GM23338 (cell line): Measurements from ENCODE around the gene FXYD5. TPM values are rescaled to one million over a fixed set of nuclear protein-coding genes. Genes with fewer than 3 reads are reported as not detected.

ENCODE experiments used
- ATAC-seq: fragments of 200-7000 bp; cut with Tn5 transposase; 3 replicates; pipeline ENCODE4 v1.9.1; 2020
- DNase-seq: peaks from one replicate; pipeline ENCODE4 v3.0.0-alpha.2; 2015; ENCODE audit warnings: low spot score
- H2AFZ ChIP-seq: fragments of 200-600 bp; sonication (generic); 2 replicates; pipeline ENCODE4 v1.8.0; 2016; ENCODE audit warnings: antibody characterized with exemption, mild to moderate bottlenecking, moderate library complexity
- H3F3A ChIP-seq: fragments of 200-600 bp; sonication (generic); replicated peaks from 2 replicates; pipeline ENCODE4 v1.8.0; 2017; ENCODE audit warnings: antibody characterized with exemption, mixed run types, low read depth
- H3K27ac ChIP-seq: fragments of 200-600 bp; sonication (generic); 2 replicates; pipeline ENCODE4 v1.6.1; 2016; ENCODE audit warnings: low read depth
- H3K27me3 ChIP-seq: fragments of 200-600 bp; sonication (generic); 2 replicates; pipeline ENCODE4 v1.8.0; 2016; ENCODE audit warnings: mild to moderate bottlenecking, mixed run types, moderate library complexity; ENCODE audit not compliant: insufficient read depth
- H3K36me3 ChIP-seq: fragments of 200-600 bp; sonication (generic); 2 replicates; pipeline ENCODE4 v1.8.0; 2016; ENCODE audit warnings: mild to moderate bottlenecking; ENCODE audit not compliant: insufficient read depth
- H3K4me1 ChIP-seq: fragments of 200-600 bp; sonication (generic); 2 replicates; pipeline ENCODE4 v1.8.0; 2016; ENCODE audit warnings: mild to moderate bottlenecking, moderate library complexity; ENCODE audit not compliant: insufficient read depth
- H3K4me2 ChIP-seq: fragments of 200-600 bp; sonication (generic); 2 replicates; pipeline ENCODE4 v1.7.1; 2017; ENCODE audit warnings: mixed run types
- H3K4me3 ChIP-seq: fragments of 200-600 bp; sonication (generic); 2 replicates; pipeline ENCODE4 v1.6.1; 2016; ENCODE audit warnings: mixed run types
- H3K79me2 ChIP-seq: fragments of 200-600 bp; sonication (generic); replicated peaks from 2 replicates; pipeline ENCODE4 v1.8.0; 2017; ENCODE audit warnings: mild to moderate bottlenecking; ENCODE audit not compliant: insufficient read depth
- H3K9me2 ChIP-seq: fragments of 200-600 bp; sonication (generic); 2 replicates; pipeline ENCODE4 v1.8.0; 2017; ENCODE audit not compliant: insufficient read depth
- H4K20me1 ChIP-seq: fragments of 200-600 bp; sonication (generic); replicated peaks from 2 replicates; pipeline ENCODE4 v1.8.0; 2017; ENCODE audit warnings: mild to moderate bottlenecking; ENCODE audit not compliant: insufficient read depth
- H3K27ac Mint-ChIP-seq: 2 replicates; pipeline ENCODE4 v1.8.0; 2020; ENCODE audit warnings: inconsistent platforms, mild to moderate bottlenecking, moderate library complexity, mixed read lengths
- H3K27me3 Mint-ChIP-seq: 3 replicates; pipeline ENCODE4 v1.8.0; 2022; ENCODE audit warnings: low read depth, mild to moderate bottlenecking, moderate library complexity, mixed read lengths, inconsistent platforms; ENCODE audit not compliant: insufficient read depth, poor library complexity
- H3K36me3 Mint-ChIP-seq: 3 replicates; pipeline ENCODE4 v1.8.0; 2021; ENCODE audit warnings: low read depth, mild to moderate bottlenecking, inconsistent platforms, moderate library complexity, mixed read lengths
- H3K4me1 Mint-ChIP-seq: 3 replicates; pipeline ENCODE4 v1.8.0; 2020; ENCODE audit warnings: mild to moderate bottlenecking, inconsistent platforms, mixed read lengths
- H3K4me3 Mint-ChIP-seq: 3 replicates; pipeline ENCODE4 v1.8.0; 2021; ENCODE audit warnings: moderate library complexity, mild to moderate bottlenecking, inconsistent platforms, mixed read lengths
- H3K9me3 Mint-ChIP-seq: 3 replicates; pipeline ENCODE4 v1.8.0; 2020; ENCODE audit warnings: moderate library complexity, mild to moderate bottlenecking, inconsistent platforms, mixed read lengths
- CREB1 ChIP-seq: fragments of 250-450 bp; sonication (Bioruptor Pico); IDR thresholded peaks from 2 replicates; pipeline ENCODE4 v1.5.0; 2020; ENCODE audit warnings: low read depth, mild to moderate bottlenecking, moderate library complexity
- EZH2 ChIP-seq: fragments of 200-600 bp; sonication (generic); IDR thresholded peaks from one replicate; pipeline ENCODE4 v1.8.0; 2017; ENCODE audit warnings: antibody characterized with exemption, mild to moderate bottlenecking, low read depth; ENCODE audit not compliant: unreplicated experiment
- EZH2phosphoT487 ChIP-seq: fragments of 200-600 bp; sonication (generic); IDR thresholded peaks from one replicate; pipeline ENCODE4 v1.8.1; 2018; ENCODE audit warnings: antibody characterized with exemption; ENCODE audit not compliant: unreplicated experiment
- JUNB ChIP-seq: IDR thresholded peaks from one replicate; pipeline ENCODE4 v1.6.1; 2016; ENCODE audit warnings: antibody characterized with exemption; ENCODE audit not compliant: unreplicated experiment
- NANOG ChIP-seq: IDR thresholded peaks from 2 replicates; pipeline ENCODE4 v1.6.1; 2016; ENCODE audit warnings: antibody characterized with exemption, borderline replicate concordance
- POLR2AphosphoS5 ChIP-seq: IDR thresholded peaks from 2 replicates; pipeline ENCODE4 v1.6.1; 2016; ENCODE audit warnings: antibody characterized with exemption, low read depth
- STAT1 ChIP-seq: IDR thresholded peaks from one replicate; pipeline ENCODE4 v1.6.1; 2016; ENCODE audit warnings: antibody characterized with exemption; ENCODE audit not compliant: unreplicated experiment
- ZNF114 ChIP-seq: fragments of 250-450 bp; sonication (Bioruptor Pico); IDR thresholded peaks from 2 replicates; pipeline ENCODE4 v1.5.0; 2020; ENCODE audit warnings: mild to moderate bottlenecking, moderate library complexity
- ZNF331 ChIP-seq: fragments of 250-450 bp; sonication (Bioruptor Pico); IDR thresholded peaks from 2 replicates; pipeline ENCODE4 v1.5.0; 2020; ENCODE audit warnings: low read depth, mild to moderate bottlenecking, moderate library complexity
- polyA plus RNA-seq: library from polyadenylated mRNA; unstranded; fragments of >200 nt; fragmentation: Nextera tagmentation; extraction: Ambion mirVana; gene quantifications from 2 replicates; pipeline ENCODE4 v1.2.1, GENCODE V29; 2016
- total RNA-seq: library from RNA; depleted of rRNA; stranded (reverse); fragments of >200 nt; shearing (Covaris generic); gene quantifications from 2 replicates; pipeline ENCODE4 v1.2.3, GENCODE V29; 2014
- TF ChIP-seq, protein P1 (sequence below), 2 experiments: fragments of 200-600 bp in 1 of 2; sonication (generic) in 1 of 2; conservative IDR thresholded peaks; 2 replicates each; pipeline versions ENCODE4 v1.5.1 to v1.6.1; 2016 to 2017; ENCODE audit warnings: antibody characterized with exemption in 2 of 2, low read depth in 2 of 2, mild to moderate bottlenecking in 2 of 2, moderate library complexity in 1 of 2
- TF ChIP-seq, protein P2 (sequence below): IDR thresholded peaks from 2 replicates; pipeline ENCODE4 v1.6.1; 2016; ENCODE audit warnings: antibody characterized with exemption
- TF ChIP-seq, protein P3 (sequence below): fragments of 250-450 bp; sonication (Bioruptor Pico); IDR thresholded peaks from 2 replicates; pipeline ENCODE4 v1.5.0; 2020; ENCODE audit warnings: mild to moderate bottlenecking, moderate library complexity
- TF ChIP-seq, protein P4 (sequence below): IDR thresholded peaks from one replicate; pipeline ENCODE4 v1.6.1; 2018; ENCODE audit warnings: antibody characterized with exemption; ENCODE audit not compliant: unreplicated experiment

The FXYD5 gene
- total and polyA plus RNA-seq, 2 experiments from 2014 or later: 97.7 to 233 TPM

DNA sequence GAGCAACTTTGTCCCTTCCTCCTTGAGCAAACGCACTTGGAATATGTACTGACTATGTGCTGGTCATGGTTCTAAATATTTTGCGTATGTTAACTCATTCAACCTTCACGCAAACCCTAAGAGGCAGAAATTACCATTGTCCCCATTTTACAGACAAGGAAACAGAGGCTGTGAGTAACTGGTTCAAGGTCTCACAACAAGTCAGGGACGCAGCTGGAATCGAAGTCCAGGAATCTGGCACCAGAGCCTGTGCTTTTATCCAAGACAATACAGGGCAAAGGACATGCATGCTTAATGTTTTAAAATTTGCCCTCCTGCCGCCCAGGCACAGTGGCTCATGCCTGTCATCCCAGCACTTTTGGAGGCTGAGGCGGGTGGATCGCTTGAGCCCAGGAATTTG lies 5.1 kb downstream of the FXYD5 start:
- Histone ChIP-seq H3K4me3 (no peak overlapping the region), H3K27me3 (no peaks in the 10 kb centered on the region), H3K36me3 (peaks cover 45% of the 10 kb centered on the region), H2AFZ (no peak overlapping the region), H4K20me1 (peaks cover 13% of the 10 kb centered on the region; the same call in 1 of the 2 replicates), H3F3A (0 out of 2 replicates have a peak, but pooled peaks cover 3% of the 10 kb centered on the region), H3K27ac (no peak overlapping the region), H3K9me2 (no peaks in the 10 kb centered on the region), H3K4me2 (no peak overlapping the region), H3K4me1 (peaks cover 10% of the 10 kb centered on the region; the same call in 1 of the 2 replicates), H3K79me2 (peaks cover 12% of the 10 kb centered on the region)
- Mint-ChIP-seq H3K27me3 (peaks cover 5% of the 10 kb centered on the region), H3K36me3 (peaks cover 85% of the 10 kb centered on the region), H3K9me3 (peaks cover 6% of the 10 kb centered on the region), H3K27ac (no peak overlapping the region), H3K4me1 (peaks cover 13% of the 10 kb centered on the region), H3K4me3 (no peak overlapping the region)
- no peak for DNase-seq
- TF ChIP-seq JUNB (no peak), POLR2AphosphoS5 (no peak), EZH2 (no peak), EZH2phosphoT487 (no peak), CREB1 (CRISPR knock-in tag) (no peak), NANOG (no peak), ZNF331 (CRISPR knock-in tag) (no peak), ZNF114 (CRISPR knock-in tag) (no peak), STAT1 (no peak)
- TF ChIP-seq, protein P1, sequence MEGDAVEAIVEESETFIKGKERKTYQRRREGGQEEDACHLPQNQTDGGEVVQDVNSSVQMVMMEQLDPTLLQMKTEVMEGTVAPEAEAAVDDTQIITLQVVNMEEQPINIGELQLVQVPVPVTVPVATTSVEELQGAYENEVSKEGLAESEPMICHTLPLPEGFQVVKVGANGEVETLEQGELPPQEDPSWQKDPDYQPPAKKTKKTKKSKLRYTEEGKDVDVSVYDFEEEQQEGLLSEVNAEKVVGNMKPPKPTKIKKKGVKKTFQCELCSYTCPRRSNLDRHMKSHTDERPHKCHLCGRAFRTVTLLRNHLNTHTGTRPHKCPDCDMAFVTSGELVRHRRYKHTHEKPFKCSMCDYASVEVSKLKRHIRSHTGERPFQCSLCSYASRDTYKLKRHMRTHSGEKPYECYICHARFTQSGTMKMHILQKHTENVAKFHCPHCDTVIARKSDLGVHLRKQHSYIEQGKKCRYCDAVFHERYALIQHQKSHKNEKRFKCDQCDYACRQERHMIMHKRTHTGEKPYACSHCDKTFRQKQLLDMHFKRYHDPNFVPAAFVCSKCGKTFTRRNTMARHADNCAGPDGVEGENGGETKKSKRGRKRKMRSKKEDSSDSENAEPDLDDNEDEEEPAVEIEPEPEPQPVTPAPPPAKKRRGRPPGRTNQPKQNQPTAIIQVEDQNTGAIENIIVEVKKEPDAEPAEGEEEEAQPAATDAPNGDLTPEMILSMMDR (conservative IDR thresholded peaks at IDR 0.05; ENCODE audit: low read depth in 2 of 2): no peak
- TF ChIP-seq, protein P2, sequence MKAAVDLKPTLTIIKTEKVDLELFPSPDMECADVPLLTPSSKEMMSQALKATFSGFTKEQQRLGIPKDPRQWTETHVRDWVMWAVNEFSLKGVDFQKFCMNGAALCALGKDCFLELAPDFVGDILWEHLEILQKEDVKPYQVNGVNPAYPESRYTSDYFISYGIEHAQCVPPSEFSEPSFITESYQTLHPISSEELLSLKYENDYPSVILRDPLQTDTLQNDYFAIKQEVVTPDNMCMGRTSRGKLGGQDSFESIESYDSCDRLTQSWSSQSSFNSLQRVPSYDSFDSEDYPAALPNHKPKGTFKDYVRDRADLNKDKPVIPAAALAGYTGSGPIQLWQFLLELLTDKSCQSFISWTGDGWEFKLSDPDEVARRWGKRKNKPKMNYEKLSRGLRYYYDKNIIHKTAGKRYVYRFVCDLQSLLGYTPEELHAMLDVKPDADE: no peak
- TF ChIP-seq, protein P3, sequence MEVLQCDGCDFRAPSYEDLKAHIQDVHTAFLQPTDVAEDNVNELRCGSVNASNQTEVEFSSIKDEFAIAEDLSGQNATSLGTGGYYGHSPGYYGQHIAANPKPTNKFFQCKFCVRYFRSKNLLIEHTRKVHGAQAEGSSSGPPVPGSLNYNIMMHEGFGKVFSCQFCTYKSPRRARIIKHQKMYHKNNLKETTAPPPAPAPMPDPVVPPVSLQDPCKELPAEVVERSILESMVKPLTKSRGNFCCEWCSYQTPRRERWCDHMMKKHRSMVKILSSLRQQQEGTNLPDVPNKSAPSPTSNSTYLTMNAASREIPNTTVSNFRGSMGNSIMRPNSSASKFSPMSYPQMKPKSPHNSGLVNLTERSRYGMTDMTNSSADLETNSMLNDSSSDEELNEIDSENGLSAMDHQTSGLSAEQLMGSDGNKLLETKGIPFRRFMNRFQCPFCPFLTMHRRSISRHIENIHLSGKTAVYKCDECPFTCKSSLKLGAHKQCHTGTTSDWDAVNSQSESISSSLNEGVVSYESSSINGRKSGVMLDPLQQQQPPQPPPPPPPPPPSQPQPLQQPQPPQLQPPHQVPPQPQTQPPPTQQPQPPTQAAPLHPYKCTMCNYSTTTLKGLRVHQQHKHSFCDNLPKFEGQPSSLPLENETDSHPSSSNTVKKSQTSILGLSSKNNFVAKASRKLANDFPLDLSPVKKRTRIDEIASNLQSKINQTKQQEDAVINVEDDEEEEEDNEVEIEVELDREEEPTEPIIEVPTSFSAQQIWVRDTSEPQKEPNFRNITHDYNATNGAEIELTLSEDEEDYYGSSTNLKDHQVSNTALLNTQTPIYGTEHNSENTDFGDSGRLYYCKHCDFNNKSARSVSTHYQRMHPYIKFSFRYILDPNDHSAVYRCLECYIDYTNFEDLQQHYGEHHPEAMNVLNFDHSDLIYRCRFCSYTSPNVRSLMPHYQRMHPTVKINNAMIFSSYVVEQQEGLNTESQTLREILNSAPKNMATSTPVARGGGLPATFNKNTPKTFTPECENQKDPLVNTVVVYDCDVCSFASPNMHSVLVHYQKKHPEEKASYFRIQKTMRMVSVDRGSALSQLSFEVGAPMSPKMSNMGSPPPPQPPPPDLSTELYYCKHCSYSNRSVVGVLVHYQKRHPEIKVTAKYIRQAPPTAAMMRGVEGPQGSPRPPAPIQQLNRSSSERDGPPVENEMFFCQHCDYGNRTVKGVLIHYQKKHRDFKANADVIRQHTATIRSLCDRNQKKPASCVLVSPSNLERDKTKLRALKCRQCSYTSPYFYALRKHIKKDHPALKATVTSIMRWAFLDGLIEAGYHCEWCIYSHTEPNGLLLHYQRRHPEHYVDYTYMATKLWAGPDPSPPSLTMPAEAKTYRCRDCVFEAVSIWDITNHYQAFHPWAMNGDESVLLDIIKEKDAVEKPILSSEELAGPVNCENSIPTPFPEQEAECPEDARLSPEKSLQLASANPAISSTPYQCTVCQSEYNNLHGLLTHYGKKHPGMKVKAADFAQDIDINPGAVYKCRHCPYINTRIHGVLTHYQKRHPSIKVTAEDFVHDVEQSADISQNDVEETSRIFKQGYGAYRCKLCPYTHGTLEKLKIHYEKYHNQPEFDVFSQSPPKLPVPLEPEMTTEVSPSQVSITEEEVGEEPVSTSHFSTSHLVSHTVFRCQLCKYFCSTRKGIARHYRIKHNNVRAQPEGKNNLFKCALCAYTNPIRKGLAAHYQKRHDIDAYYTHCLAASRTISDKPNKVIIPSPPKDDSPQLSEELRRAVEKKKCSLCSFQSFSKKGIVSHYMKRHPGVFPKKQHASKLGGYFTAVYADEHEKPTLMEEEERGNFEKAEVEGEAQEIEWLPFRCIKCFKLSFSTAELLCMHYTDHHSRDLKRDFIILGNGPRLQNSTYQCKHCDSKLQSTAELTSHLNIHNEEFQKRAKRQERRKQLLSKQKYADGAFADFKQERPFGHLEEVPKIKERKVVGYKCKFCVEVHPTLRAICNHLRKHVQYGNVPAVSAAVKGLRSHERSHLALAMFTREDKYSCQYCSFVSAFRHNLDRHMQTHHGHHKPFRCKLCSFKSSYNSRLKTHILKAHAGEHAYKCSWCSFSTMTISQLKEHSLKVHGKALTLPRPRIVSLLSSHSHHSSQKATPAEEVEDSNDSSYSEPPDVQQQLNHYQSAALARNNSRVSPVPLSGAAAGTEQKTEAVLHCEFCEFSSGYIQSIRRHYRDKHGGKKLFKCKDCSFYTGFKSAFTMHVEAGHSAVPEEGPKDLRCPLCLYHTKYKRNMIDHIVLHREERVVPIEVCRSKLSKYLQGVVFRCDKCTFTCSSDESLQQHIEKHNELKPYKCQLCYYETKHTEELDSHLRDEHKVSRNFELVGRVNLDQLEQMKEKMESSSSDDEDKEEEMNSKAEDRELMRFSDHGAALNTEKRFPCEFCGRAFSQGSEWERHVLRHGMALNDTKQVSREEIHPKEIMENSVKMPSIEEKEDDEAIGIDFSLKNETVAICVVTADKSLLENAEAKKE (CRISPR knock-in tag): no peak
- TF ChIP-seq, protein P4, sequence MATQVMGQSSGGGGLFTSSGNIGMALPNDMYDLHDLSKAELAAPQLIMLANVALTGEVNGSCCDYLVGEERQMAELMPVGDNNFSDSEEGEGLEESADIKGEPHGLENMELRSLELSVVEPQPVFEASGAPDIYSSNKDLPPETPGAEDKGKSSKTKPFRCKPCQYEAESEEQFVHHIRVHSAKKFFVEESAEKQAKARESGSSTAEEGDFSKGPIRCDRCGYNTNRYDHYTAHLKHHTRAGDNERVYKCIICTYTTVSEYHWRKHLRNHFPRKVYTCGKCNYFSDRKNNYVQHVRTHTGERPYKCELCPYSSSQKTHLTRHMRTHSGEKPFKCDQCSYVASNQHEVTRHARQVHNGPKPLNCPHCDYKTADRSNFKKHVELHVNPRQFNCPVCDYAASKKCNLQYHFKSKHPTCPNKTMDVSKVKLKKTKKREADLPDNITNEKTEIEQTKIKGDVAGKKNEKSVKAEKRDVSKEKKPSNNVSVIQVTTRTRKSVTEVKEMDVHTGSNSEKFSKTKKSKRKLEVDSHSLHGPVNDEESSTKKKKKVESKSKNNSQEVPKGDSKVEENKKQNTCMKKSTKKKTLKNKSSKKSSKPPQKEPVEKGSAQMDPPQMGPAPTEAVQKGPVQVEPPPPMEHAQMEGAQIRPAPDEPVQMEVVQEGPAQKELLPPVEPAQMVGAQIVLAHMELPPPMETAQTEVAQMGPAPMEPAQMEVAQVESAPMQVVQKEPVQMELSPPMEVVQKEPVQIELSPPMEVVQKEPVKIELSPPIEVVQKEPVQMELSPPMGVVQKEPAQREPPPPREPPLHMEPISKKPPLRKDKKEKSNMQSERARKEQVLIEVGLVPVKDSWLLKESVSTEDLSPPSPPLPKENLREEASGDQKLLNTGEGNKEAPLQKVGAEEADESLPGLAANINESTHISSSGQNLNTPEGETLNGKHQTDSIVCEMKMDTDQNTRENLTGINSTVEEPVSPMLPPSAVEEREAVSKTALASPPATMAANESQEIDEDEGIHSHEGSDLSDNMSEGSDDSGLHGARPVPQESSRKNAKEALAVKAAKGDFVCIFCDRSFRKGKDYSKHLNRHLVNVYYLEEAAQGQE: no peak
- no peak for ATAC-seq
